ENCODE measurements around the gene BICDL1. TPM values are rescaled to one million over a fixed set of nuclear protein-coding genes. Genes with fewer than 3 reads are reported as not detected.

The BICDL1 gene
- total RNA-seq, 1 donor from 2014 or later = 40.1 TPM

- peaks cover 43% of the 10 kb centered on the region for H3K36me3 Mint-ChIP-seq
- TF ChIP-seq, protein P1, sequence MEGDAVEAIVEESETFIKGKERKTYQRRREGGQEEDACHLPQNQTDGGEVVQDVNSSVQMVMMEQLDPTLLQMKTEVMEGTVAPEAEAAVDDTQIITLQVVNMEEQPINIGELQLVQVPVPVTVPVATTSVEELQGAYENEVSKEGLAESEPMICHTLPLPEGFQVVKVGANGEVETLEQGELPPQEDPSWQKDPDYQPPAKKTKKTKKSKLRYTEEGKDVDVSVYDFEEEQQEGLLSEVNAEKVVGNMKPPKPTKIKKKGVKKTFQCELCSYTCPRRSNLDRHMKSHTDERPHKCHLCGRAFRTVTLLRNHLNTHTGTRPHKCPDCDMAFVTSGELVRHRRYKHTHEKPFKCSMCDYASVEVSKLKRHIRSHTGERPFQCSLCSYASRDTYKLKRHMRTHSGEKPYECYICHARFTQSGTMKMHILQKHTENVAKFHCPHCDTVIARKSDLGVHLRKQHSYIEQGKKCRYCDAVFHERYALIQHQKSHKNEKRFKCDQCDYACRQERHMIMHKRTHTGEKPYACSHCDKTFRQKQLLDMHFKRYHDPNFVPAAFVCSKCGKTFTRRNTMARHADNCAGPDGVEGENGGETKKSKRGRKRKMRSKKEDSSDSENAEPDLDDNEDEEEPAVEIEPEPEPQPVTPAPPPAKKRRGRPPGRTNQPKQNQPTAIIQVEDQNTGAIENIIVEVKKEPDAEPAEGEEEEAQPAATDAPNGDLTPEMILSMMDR (IDR thresholded peaks at IDR 0.05; ENCODE audit: unreplicated experiment) = no peak
- H3K4me3 Mint-ChIP-seq = no peak overlapping the region
- H3K4me1 Mint-ChIP-seq = no peaks in the 10 kb centered on the region
- H3K27ac Mint-ChIP-seq = no peak overlapping the region
- no peak for DNase-seq (ENCODE audit: low spot score in 2 of 2, unreplicated experiment in 2 of 2)
- H3K9me3 Mint-ChIP-seq = no peaks in the 10 kb centered on the region
- no peaks in the 10 kb centered on the region for H3K27me3 Mint-ChIP-seq (ENCODE audit: low read depth)
Observed at GRCh38 chr12:120142231-120142877, 153.3 kb downstream of the BICDL1 start.

Other genes with a start within 250 kb of the BICDL1 start
- gene CIT, start 111.9 kb upstream of the BICDL1 start, total RNA-seq = 23.7 to 29.3 TPM (median 27.4 TPM) in 3 replicates
- gene RAB35, start 127.5 kb downstream of the BICDL1 start, total RNA-seq = 28.1 to 36.5 TPM (median 33.2 TPM) in 3 replicates
- 121 to 134 TPM (median 127 TPM) in 3 replicates for gene GCN1, start 205.5 kb downstream of the BICDL1 start, total RNA-seq
- gene RPLP0, start 211.9 kb downstream of the BICDL1 start, total RNA-seq = 1,924 to 1,989 TPM (median 1,950 TPM) in 3 replicates

All from mesothelial cell of epicardium (in vitro differentiated cells).